SK-N-MC (cell line): Measurements from ENCODE around the gene RASSF10.

ENCODE experiments used
- EZH2 ChIP-seq: fragments of 200-600 bp; sonication (generic); IDR thresholded peaks from one replicate; pipeline ENCODE4 v1.6.1; 2017; ENCODE audit warnings: antibody characterized with exemption
- FOXP2 ChIP-seq: optimal IDR thresholded peaks from 2 replicates; pipeline ENCODE3; 2011; ENCODE audit warnings: mild to moderate bottlenecking, moderate library complexity; ENCODE audit not compliant: insufficient read depth; ENCODE audit errors: extremely low read length, control extremely low read depth
- POLR2AphosphoS5 ChIP-seq: IDR thresholded peaks from 2 replicates; pipeline ENCODE4 v1.6.1; 2012; ENCODE audit warnings: mild to moderate bottlenecking, low read depth, low read length, borderline replicate concordance

DNA sequence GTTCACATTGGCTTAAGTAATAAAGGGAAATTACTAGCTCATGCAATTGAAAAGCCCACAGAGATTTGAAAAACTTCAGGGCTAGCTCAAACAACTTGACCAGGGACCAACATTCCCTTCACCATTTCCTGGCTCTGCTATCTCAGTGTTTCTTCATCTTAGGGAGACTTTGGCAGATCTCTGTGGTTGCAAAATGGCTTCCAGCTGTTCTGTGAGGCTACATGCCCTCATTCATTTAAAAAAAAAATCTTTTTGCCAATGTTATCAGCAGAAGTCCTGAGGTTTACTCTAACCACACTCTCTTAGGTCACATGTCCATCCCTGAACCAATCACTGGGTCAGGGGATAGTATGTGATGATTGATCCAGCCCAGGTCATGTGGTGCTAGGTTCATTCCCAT is 13.9 kb upstream of the RASSF10 start:
- no peak for TF ChIP-seq EZH2
- no peak for TF ChIP-seq POLR2AphosphoS5
- TF ChIP-seq FOXP2 = no peak
